SK-N-SH (cell line): Measurements from ENCODE around the gene MAGI2.

Experiments
- MEF2A ChIP-seq: IDR thresholded peaks from 2 replicates; pipeline ENCODE4 v1.4.0; 2012; ENCODE audit warnings: low read depth, borderline replicate concordance
- TF ChIP-seq, protein P1 (sequence below): fragments of 200-600 bp; sonication (generic); IDR thresholded peaks from 2 replicates; pipeline ENCODE4 v1.6.1; 2017; ENCODE audit warnings: antibody characterized with exemption, mild to moderate bottlenecking, moderate library complexity

- TF ChIP-seq, protein P1, sequence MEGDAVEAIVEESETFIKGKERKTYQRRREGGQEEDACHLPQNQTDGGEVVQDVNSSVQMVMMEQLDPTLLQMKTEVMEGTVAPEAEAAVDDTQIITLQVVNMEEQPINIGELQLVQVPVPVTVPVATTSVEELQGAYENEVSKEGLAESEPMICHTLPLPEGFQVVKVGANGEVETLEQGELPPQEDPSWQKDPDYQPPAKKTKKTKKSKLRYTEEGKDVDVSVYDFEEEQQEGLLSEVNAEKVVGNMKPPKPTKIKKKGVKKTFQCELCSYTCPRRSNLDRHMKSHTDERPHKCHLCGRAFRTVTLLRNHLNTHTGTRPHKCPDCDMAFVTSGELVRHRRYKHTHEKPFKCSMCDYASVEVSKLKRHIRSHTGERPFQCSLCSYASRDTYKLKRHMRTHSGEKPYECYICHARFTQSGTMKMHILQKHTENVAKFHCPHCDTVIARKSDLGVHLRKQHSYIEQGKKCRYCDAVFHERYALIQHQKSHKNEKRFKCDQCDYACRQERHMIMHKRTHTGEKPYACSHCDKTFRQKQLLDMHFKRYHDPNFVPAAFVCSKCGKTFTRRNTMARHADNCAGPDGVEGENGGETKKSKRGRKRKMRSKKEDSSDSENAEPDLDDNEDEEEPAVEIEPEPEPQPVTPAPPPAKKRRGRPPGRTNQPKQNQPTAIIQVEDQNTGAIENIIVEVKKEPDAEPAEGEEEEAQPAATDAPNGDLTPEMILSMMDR, result no peak
- TF ChIP-seq MEF2A, result no peak
These were observed 99.6 kb downstream of the MAGI2 start for GRCh38 chr7:79353720-79354468.
